B cell (primary cell): ENCODE data around the gene NECAB2. TPM values are rescaled to one million over a fixed set of nuclear protein-coding genes. Genes with fewer than 3 reads are reported as not detected.
"Not testable (repeated sequence)": the region's sequence is repeated elsewhere in the genome, so short reads cannot be mapped to it uniquely, and the experiment has no call there.

Experiments
- ATAC-seq: fragments of 200-7000 bp; cut with Tn5 transposase; one replicate; pipeline ENCODE4 v1.10.0; 2021; ENCODE audit warnings: low read depth, mild to moderate bottlenecking, moderate number of reproducible peaks, moderate library complexity
- CTCF ChIA-PET: fragments of 350-600 bp; sonication (Branson Sonifier 250); formaldehyde crosslinking; loops from one replicate; lab custom pipeline; 2021; ENCODE audit warnings: antibody characterized with exemption, inconsistent platforms; lab: Charles Lee
- POLR2A ChIA-PET: fragments of 350-600 bp; sonication (Branson Sonifier 250); formaldehyde crosslinking; loops from one replicate; lab custom pipeline; 2021; ENCODE audit warnings: antibody characterized with exemption; lab: Charles Lee
- DNase-seq: peaks from one replicate; pipeline ENCODE4 v3.0.0; 2013
- H2AFZ ChIP-seq: 2 replicates; pipeline ENCODE4 v1.6.1; 2012; ENCODE audit warnings: mild to moderate bottlenecking, low read depth, low read length; ENCODE audit not compliant: insufficient read depth, poor library complexity, severe bottlenecking
- H3K27ac ChIP-seq, 2 donors: 1 replicate in 1 of 2; 2 replicates in 1 of 2; pipeline ENCODE4 v1.5.1; 2012 to 2013; ENCODE audit warnings: low read length in 2 of 2, mild to moderate bottlenecking in 2 of 2, moderate library complexity in 1 of 2
- H3K27me3 ChIP-seq, 4 experiments: fragments of 200-600 bp in 1 of 4; sonication (generic) in 1 of 4; replicated peaks in 1 of 4; 1 replicate in 2 of 4; 2 replicates in 2 of 4; pipeline versions ENCODE4 v1.6.1 to v1.7.0; 2013 to 2016; ENCODE audit warnings: low read length in 3 of 4, mild to moderate bottlenecking in 2 of 4, mixed read lengths in 1 of 4, moderate library complexity in 1 of 4; ENCODE audit not compliant: insufficient read depth in 4 of 4, control insufficient read depth in 3 of 4; ENCODE audit errors: control extremely low read depth in 1 of 4
- H3K36me3 ChIP-seq, 2 experiments: replicated peaks in 1 of 2; 1 replicate in 1 of 2; 2 replicates in 1 of 2; pipeline versions ENCODE4 v1.6.1 to v1.7.1; 2013; ENCODE audit warnings: low read length in 1 of 2; ENCODE audit not compliant: insufficient read depth in 2 of 2, control insufficient read depth in 1 of 2; ENCODE audit errors: control extremely low read depth in 1 of 2, extremely low read depth in 1 of 2
- H3K4me1 ChIP-seq, 2 donors: fragments of 200-600 bp in 1 of 2; sonication (generic) in 1 of 2; 1 replicate in 1 of 2; 2 replicates in 1 of 2; pipeline versions ENCODE4 v1.5.1 to v1.6.1; 2013 to 2017; ENCODE audit warnings: low read length in 2 of 2; ENCODE audit not compliant: control insufficient read depth in 2 of 2, insufficient read depth in 2 of 2
- H3K4me2 ChIP-seq: replicated peaks from 2 replicates; pipeline ENCODE3; 2012; ENCODE audit warnings: mild to moderate bottlenecking, low read depth, low read length; ENCODE audit not compliant: poor library complexity, severe bottlenecking
- H3K4me3 ChIP-seq, 5 experiments: fragments of 200-600 bp in 1 of 5; sonication (generic) in 1 of 5; 1 replicate in 3 of 5; 2 replicates in 2 of 5; pipeline versions ENCODE4 v1.5.1 to v1.7.0; 2011 to 2016; ENCODE audit warnings: low read length in 4 of 5, mild to moderate bottlenecking in 4 of 5, low read depth in 2 of 5, control low read depth in 1 of 5, moderate library complexity in 1 of 5; ENCODE audit not compliant: insufficient read depth in 1 of 5; ENCODE audit errors: control extremely low read depth in 1 of 5, extremely low read depth in 1 of 5
- H3K79me2 ChIP-seq: fragments of 200-600 bp; sonication (generic); one replicate; pipeline ENCODE4 v1.6.0; 2016; ENCODE audit warnings: low read length; ENCODE audit not compliant: control insufficient read depth, insufficient read depth
- H3K9ac ChIP-seq: fragments of 200-600 bp; sonication (generic); 2 replicates; pipeline ENCODE4 v1.6.1; 2017; ENCODE audit warnings: mild to moderate bottlenecking, low read length, moderate library complexity
- H3K9me3 ChIP-seq, 3 donors: one replicate each; pipeline versions ENCODE4 v1.6.1 to v1.7.1; 2013; ENCODE audit warnings: low read length in 2 of 3; ENCODE audit not compliant: control insufficient read depth in 2 of 3, insufficient read depth in 1 of 3; ENCODE audit errors: control extremely low read depth in 1 of 3
- H4K20me1 ChIP-seq: 2 replicates; pipeline ENCODE4 v1.6.0; 2012; ENCODE audit warnings: mild to moderate bottlenecking, low read length; ENCODE audit not compliant: insufficient read depth, control insufficient read depth, poor library complexity, severe bottlenecking
- H3K27ac Mint-ChIP-seq: one replicate; pipeline ENCODE4 v1.8.0; 2021; ENCODE audit warnings: mixed read lengths
- H3K27me3 Mint-ChIP-seq: one replicate; pipeline ENCODE4 v1.8.0; 2021; ENCODE audit warnings: mixed read lengths
- H3K4me1 Mint-ChIP-seq: one replicate; pipeline ENCODE4 v1.8.0; 2021; ENCODE audit warnings: mixed read lengths
- H3K4me3 Mint-ChIP-seq: one replicate; pipeline ENCODE4 v1.8.0; 2021; ENCODE audit warnings: mixed read lengths
- H3K9me3 Mint-ChIP-seq: one replicate; pipeline ENCODE4 v1.8.0; 2022; ENCODE audit warnings: mixed read lengths; ENCODE audit not compliant: insufficient read depth
- CTCF ChIP-seq: fragments of 200-600 bp; IDR thresholded peaks from one replicate; pipeline ENCODE4 v1.8.0; 2022; ENCODE audit warnings: antibody characterized with exemption, mild to moderate bottlenecking
- EZH2 ChIP-seq: IDR thresholded peaks from 2 replicates; pipeline ENCODE4 v1.6.1; 2012; ENCODE audit warnings: borderline replicate concordance, low read depth, mild to moderate bottlenecking, moderate library complexity, low read length; ENCODE audit not compliant: insufficient read depth, poor library complexity, severe bottlenecking
- WGBS: methylation state at CpG from one replicate; pipeline ENCODE4 v1.1.5; 2013; ENCODE audit warnings: missing lambda C conversion rate; ENCODE audit not compliant: insufficient coverage; 5-methylcytosine and 5-hydroxymethylcytosine counted together
- intact Hi-C: fragments of 100-400 bp; cut with micrococcal nuclease; formaldehyde crosslinking; loops from one replicate; pipeline ENCODE4 v1.10.0; 2022
- polyA plus RNA-seq: library from polyadenylated mRNA; depleted of rRNA; stranded (reverse); fragments of >200 nt; gene quantifications from 2 replicates; pipeline ENCODE4 v1.2.3, GENCODE V29; 2012
- total RNA-seq, 2 donors: library from RNA; stranded (reverse); fragments of 120-200 nt in 1 of 2; gene quantifications; 1 replicate in 1 of 2; 2 replicates in 1 of 2; pipeline versions ENCODE4 v1.2.3 to v1.2.4, GENCODE V29; 2013 to 2022

The NECAB2 gene
- total and polyA plus RNA-seq, 2 donors (not counting 1 experiment from before 2014, with no cell fraction given), result not detected

DNA sequence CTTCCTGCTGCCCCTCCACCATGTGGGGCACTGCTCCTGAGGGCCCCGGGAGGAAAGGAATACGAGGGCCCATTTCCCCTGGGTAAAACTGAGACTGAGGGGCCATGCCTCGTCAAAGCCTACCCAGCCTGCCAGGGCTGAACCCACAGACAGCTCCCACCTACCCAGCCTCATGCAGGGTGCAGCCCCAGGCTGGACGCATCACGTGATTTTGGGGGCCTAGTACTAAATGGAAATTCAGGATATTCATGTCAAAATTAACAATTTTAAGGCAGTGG is 18.4 kb upstream of the NECAB2 start:
- DNase-seq (no peak), ATAC-seq (no peak)
- Mint-ChIP-seq H3K27ac (no peak overlapping the region), H3K4me1 (peaks cover 12% of the 10 kb centered on the region), H3K4me3 (no peak overlapping the region), H3K27me3 (peaks cover 8% of the 10 kb centered on the region), H3K9me3 (no peaks in the 10 kb centered on the region)
- Histone ChIP-seq H3K4me2 (no peak overlapping the region), H3K36me3 (no peaks in the 10 kb centered on the region), H3K4me1 (peaks cover 12 to 13% of the 10 kb centered on the region in 2 donors), H3K9ac (no peak overlapping the region), H3K4me3 (no peak overlapping the region), H3K79me2 (no peaks in the 10 kb centered on the region), H3K27me3 (peaks cover 0 to 22% (median 10%) of the 10 kb centered on the region in 4 experiments), H3K27ac (no peak overlapping the region), H4K20me1 (no peaks in the 10 kb centered on the region), H2AFZ (no peak overlapping the region), H3K9me3 (peaks cover 0 to 7% (median 0%) of the 10 kb centered on the region in 3 donors)
- intact Hi-C loops, result no loop called here
- POLR2A ChIA-PET, result no interaction called here
- WGBS, result 75% methylated on average over 2 of the region's 5 CpGs
- no peak for TF ChIP-seq EZH2
- TF ChIP-seq CTCF, result no peak
- CTCF ChIA-PET, result no interaction called here

DNA sequence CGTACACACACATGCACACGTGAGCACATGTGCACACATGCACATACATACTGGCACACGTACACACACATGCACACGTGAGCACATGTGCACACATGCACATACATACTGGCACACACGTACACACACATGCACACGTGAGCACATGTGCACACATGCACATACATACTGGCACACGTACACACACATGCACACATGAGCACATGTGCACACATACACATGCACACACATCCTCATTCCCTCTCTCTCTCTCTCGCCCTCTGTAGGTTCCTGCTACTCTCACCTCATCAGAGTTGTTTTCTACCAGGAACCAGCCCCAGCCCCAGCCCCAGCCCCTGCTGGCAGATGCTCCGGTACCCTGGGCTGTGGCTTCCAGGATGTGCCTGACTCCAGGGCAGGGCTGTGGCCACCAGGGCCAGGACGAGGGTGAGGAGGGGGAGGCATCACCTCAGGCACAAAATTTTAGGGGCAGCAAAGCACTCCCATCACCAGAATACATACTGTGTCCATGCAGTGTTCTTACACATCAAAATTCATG is 17.1 kb upstream of the NECAB2 start:
- H2AFZ ChIP-seq, H4K20me1 ChIP-seq, intact Hi-C loops, CTCF ChIA-PET, H3K4me2 ChIP-seq, H3K27ac Mint-ChIP-seq, DNase-seq, POLR2A ChIA-PET, H3K9me3 ChIP-seq, ATAC-seq, H3K36me3 ChIP-seq, H3K79me2 ChIP-seq, H3K9ac ChIP-seq, H3K27ac ChIP-seq, H3K4me3 ChIP-seq, H3K9me3 Mint-ChIP-seq, H3K4me3 Mint-ChIP-seq: not testable (repeated sequence)
- 83% methylated on average over 2 of the region's 10 CpGs for WGBS
- peaks cover 0 to 34% (median 10%) of the 10 kb centered on the region in 4 experiments for H3K27me3 ChIP-seq
- H3K4me1 ChIP-seq, result peaks cover 12 to 13% of the 10 kb centered on the region in 2 donors
- H3K27me3 Mint-ChIP-seq, result peaks cover 17% of the 10 kb centered on the region
- peaks cover 12% of the 10 kb centered on the region for H3K4me1 Mint-ChIP-seq
